K562 (cell line): ENCODE results near the gene PBX4. TPM values are rescaled to one million over a fixed set of nuclear protein-coding genes. Genes with fewer than 3 reads are reported as not detected.

Experiments used
- BRD4 ChIP-seq: fragments of 200-600 bp; sonication (generic); IDR thresholded peaks from 2 replicates; pipeline ENCODE4 v1.6.1; 2017; ENCODE audit warnings: inconsistent platforms
- CHD1 ChIP-seq: fragments of 200-600 bp; sonication (generic); IDR thresholded peaks from one replicate; pipeline ENCODE4 v1.6.1; 2012; ENCODE audit warnings: mild to moderate bottlenecking, moderate library complexity, low read length, inconsistent platforms
- ETV1 ChIP-seq: fragments of 450-650 bp; conservative IDR thresholded peaks from 2 replicates; pipeline ENCODE4 v1.6.1; 2016; ENCODE audit warnings: missing genetic modification characterization, control low read depth, low read depth, missing compliant biosample characterization
- FOXM1 ChIP-seq, 2 experiments: fragments of 450-650 bp in 1 of 2; sonication (generic) in 1 of 2; formaldehyde crosslinking in 1 of 2; IDR thresholded peaks; 2 replicates each; pipeline versions ENCODE4 v1.6.1 to v1.9.0; 2017 to 2022; ENCODE audit warnings: low read depth in 2 of 2, mild to moderate bottlenecking in 2 of 2, missing genetic modification reagents in 1 of 2, moderate library complexity in 1 of 2
- HMG20B ChIP-seq: fragments of 250-450 bp; sonication (Bioruptor Pico); IDR thresholded peaks from 2 replicates; pipeline ENCODE4 v1.5.0; 2021; ENCODE audit warnings: mild to moderate bottlenecking
- KAT2B ChIP-seq: IDR thresholded peaks from one replicate; pipeline ENCODE4 v1.6.1; 2012; ENCODE audit warnings: low read depth, mild to moderate bottlenecking, control low read depth, inconsistent platforms, low read length, moderate library complexity
- LCOR ChIP-seq: sonication (generic); formaldehyde crosslinking; IDR thresholded peaks from 2 replicates; pipeline ENCODE4 v1.8.0; 2022; ENCODE audit warnings: mild to moderate bottlenecking, missing genetic modification reagents
- MAFK ChIP-seq: IDR thresholded peaks from 2 replicates; pipeline ENCODE4 v1.6.1; 2011; ENCODE audit warnings: low read length, improper control_type of control experiment
- MTA3 ChIP-seq: fragments of 450-650 bp; formaldehyde crosslinking; IDR thresholded peaks from 2 replicates; pipeline ENCODE4 v1.6.1; 2017; ENCODE audit warnings: mild to moderate bottlenecking, borderline replicate concordance
- MTF1 ChIP-seq: fragments of 250-450 bp; sonication (Bioruptor Pico); IDR thresholded peaks from 2 replicates; pipeline ENCODE4 v1.9.0; 2021; ENCODE audit warnings: moderate library complexity, mild to moderate bottlenecking, inconsistent platforms, borderline replicate concordance
- NCOA2 ChIP-seq, 2 experiments: fragments of 450-650 bp; IDR thresholded peaks; 2 replicates each; pipeline ENCODE4 v1.6.1; 2018; ENCODE audit warnings: mild to moderate bottlenecking in 2 of 2, moderate library complexity in 1 of 2; ENCODE audit not compliant: partially characterized antibody in 2 of 2
- NCOA4 ChIP-seq: fragments of 450-650 bp; IDR thresholded peaks from 2 replicates; pipeline ENCODE4 v1.6.1; 2018; ENCODE audit warnings: mild to moderate bottlenecking; ENCODE audit not compliant: partially characterized antibody
- NCOA6 ChIP-seq: fragments of 450-650 bp; IDR thresholded peaks from 2 replicates; pipeline ENCODE4 v1.6.1; 2017; ENCODE audit warnings: mild to moderate bottlenecking
- NR4A1 ChIP-seq, 2 experiments: fragments of 250-450 bp in 1 of 2; fragments of 450-650 bp in 1 of 2; sonication (Bioruptor Pico) in 1 of 2; IDR thresholded peaks; 2 replicates each; pipeline versions ENCODE4 v1.4.0 to v1.6.1; 2016 to 2020; ENCODE audit warnings: mild to moderate bottlenecking in 2 of 2, missing compliant biosample characterization in 1 of 2, missing genetic modification characterization in 1 of 2, moderate library complexity in 1 of 2
- RBBP5 ChIP-seq: fragments of 200-600 bp; sonication (generic); IDR thresholded peaks from 2 replicates; pipeline ENCODE4 v1.6.1; 2012; ENCODE audit warnings: borderline replicate concordance, mild to moderate bottlenecking, low read length, control low read depth, inconsistent platforms; ENCODE audit not compliant: insufficient read depth, poor library complexity, severe bottlenecking
- RCOR1 ChIP-seq, 2 experiments: IDR thresholded peaks; 2 replicates each; pipeline ENCODE4 v1.6.1; 2012; ENCODE audit warnings: low read depth in 2 of 2, low read length in 2 of 2, borderline replicate concordance in 1 of 2, improper control_type of control experiment in 1 of 2
- SREBF2 ChIP-seq: sonication (generic); formaldehyde crosslinking; IDR thresholded peaks from 2 replicates; pipeline ENCODE4 v1.4.0; 2020; ENCODE audit warnings: mild to moderate bottlenecking, missing genetic modification reagents
- SRSF3 ChIP-seq: fragments of 200-400 bp; formaldehyde crosslinking; IDR thresholded peaks from 2 replicates; pipeline ENCODE4 v1.6.1; 2016; ENCODE audit warnings: mild to moderate bottlenecking, low read length, moderate library complexity; ENCODE audit not compliant: insufficient read depth
- ZC3H11A ChIP-seq: IDR thresholded peaks from 2 replicates; pipeline ENCODE4 v1.6.1; 2012; ENCODE audit warnings: low read depth, low read length, improper control_type of control experiment
- ZNF408 ChIP-seq: fragments of 250-450 bp; sonication (Bioruptor Pico); IDR thresholded peaks from 2 replicates; pipeline ENCODE4 v1.4.0; 2020; ENCODE audit warnings: low read depth, mild to moderate bottlenecking, moderate library complexity
- ZNF77 ChIP-seq: fragments of 250-450 bp; sonication (Bioruptor Pico); IDR thresholded peaks from 2 replicates; pipeline ENCODE4 v1.5.0; 2020
- ZSCAN32 ChIP-seq: fragments of 450-650 bp; formaldehyde crosslinking; IDR thresholded peaks from 2 replicates; pipeline ENCODE4 v1.4.0; 2020; ENCODE audit warnings: mild to moderate bottlenecking, moderate library complexity
- polyA plus RNA-seq, 8 experiments: library from polyadenylated mRNA; depleted of rRNA in 4 of 8; stranded (reverse) in 5 of 8; unstranded in 3 of 8; fragments of >200 nt; fragmentation: Nextera tagmentation in 2 of 8; fragmentation: Illumina TruSeq in 1 of 8; extraction: Ambion mirVana in 2 of 8; extraction: Trizol in 1 of 8; gene quantifications; 2 replicates each; pipeline versions ENCODE4 v1.2.1 to v1.2.3, GENCODE V29; 2011 to 2014; ENCODE audit warnings: inconsistent platforms in 1 of 8, missing spikeins in 1 of 8
- total RNA-seq, 7 experiments: library from RNA; depleted of rRNA in 6 of 7; stranded (reverse); fragments of >200 nt in 6 of 7; fragmentation: Illumina TruSeq in 2 of 7; extraction: Trizol in 2 of 7; gene quantifications; 2 replicates each; pipeline versions ENCODE4 v1.2.1 to v1.2.3, GENCODE V29; 2011 to 2021; ENCODE audit warnings: low replicate concordance in 1 of 7
- TF ChIP-seq, protein P1 (sequence below): sonication (generic); formaldehyde crosslinking; IDR thresholded peaks from 2 replicates; pipeline ENCODE4 v1.8.0; 2022; ENCODE audit warnings: missing genetic modification reagents, mild to moderate bottlenecking, borderline replicate concordance
- TF ChIP-seq, protein P2 (sequence below): sonication (generic); formaldehyde crosslinking; IDR thresholded peaks from 2 replicates; pipeline ENCODE4 v1.8.0; 2023; ENCODE audit warnings: mild to moderate bottlenecking, missing genetic modification reagents
- TF ChIP-seq, protein P3 (sequence below): fragments of 250-450 bp; sonication (Bioruptor Pico); IDR thresholded peaks from 2 replicates; pipeline ENCODE4 v1.8.0; 2021; ENCODE audit warnings: borderline replicate concordance, mild to moderate bottlenecking, moderate library complexity; ENCODE audit not compliant: poor library complexity, severe bottlenecking

The PBX4 gene
- total and polyA plus RNA-seq, 9 of the 15 experiments (the other 6 are each of a cell fraction or from before 2014, with no cell fraction given), result 0.11 to 3.8 (median 1.6) TPM; not detected in 1

DNA sequence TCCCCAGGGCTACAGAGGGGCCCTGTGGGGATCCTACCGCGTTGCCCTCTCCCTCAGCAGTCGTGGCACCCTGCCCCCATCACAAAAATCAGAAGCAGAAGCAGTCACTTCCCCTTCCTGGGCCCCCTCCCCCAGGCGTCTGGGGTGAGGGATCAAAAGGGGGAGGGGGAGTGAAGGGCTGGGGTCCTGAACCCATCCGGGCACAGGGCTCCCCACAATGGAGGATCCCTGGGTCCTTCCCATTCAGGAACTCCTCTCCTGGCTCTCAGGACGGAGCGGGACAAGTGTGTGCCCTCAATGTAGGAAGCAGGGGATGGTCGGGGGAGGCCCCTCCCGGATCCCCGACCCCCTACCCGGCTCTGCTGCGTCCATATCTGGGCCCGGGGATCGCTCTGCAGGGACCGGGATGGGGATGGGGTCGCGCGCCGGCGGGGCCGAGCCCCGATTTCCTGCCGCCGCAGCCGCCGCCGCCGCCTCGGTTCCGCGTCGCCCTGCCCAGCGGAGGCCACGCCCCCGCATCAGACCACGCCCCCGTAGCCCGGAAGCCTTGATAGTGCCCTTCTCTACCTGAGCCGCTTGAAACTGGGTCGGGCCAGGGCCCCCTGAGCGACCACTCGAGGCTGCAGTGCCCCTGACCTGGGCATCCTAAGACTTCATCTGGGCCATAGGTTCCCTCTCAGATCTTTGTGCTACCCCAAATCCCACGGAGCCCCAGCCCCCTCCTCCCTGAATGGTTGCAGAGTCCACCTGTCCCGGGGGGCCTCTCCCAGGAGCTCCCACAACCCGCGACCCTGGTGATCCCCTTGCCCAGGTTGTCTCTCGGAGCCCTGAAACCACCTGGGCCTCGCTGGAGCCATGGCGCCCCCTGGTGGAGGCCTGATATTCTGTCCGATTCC lies 24.9 kb upstream of the PBX4 start, which contains the start of gene GMIP (continued):
- TF ChIP-seq NCOA4 (no peak), KAT2B (no peak), ZC3H11A (no peak), ZSCAN32 (CRISPR knock-in tag) (no peak), HMG20B (CRISPR knock-in tag) (no peak), MTA3 (peak; percentile 47; the same call in 1 of the 2 replicates), CHD1 (peak; percentile 50), ETV1 (tag) (peak; percentile 25; the same call in 1 of the 2 replicates), SRSF3 (no peak), ZNF408 (CRISPR knock-in tag) (no peak), SREBF2 (no peak), NR4A1 (CRISPR knock-in tag; IDR thresholded peaks at IDR 0.05) (no peak), NR4A1 (tag; IDR thresholded peaks at IDR 0.05) (no peak), LCOR (CRISPR knock-in tag) (0 out of 2 replicates have a peak, but pooled peaks have one; percentile 17), NCOA2 (IDR thresholded peaks at IDR 0.05; ENCODE audit: partially characterized antibody in 2 of 2) (no peak), ZNF77 (CRISPR knock-in tag) (no peak), NCOA6 (no peak), RCOR1 (IDR thresholded peaks at IDR 0.05; ENCODE audit: borderline replicate concordance in 1 of 2, low read depth in 2 of 2, low read length in 2 of 2) (no peak), RBBP5 (no peak), MTF1 (CRISPR knock-in tag) (no peak), MAFK (no peak), BRD4 (peak; percentile 59; the same call in 1 of the 2 replicates), FOXM1 (IDR thresholded peaks at IDR 0.05; ENCODE audit: low read depth) (no peak), FOXM1 (CRISPR knock-in tag; IDR thresholded peaks at IDR 0.05; ENCODE audit: low read depth) (no peak)
- TF ChIP-seq, protein P1, sequence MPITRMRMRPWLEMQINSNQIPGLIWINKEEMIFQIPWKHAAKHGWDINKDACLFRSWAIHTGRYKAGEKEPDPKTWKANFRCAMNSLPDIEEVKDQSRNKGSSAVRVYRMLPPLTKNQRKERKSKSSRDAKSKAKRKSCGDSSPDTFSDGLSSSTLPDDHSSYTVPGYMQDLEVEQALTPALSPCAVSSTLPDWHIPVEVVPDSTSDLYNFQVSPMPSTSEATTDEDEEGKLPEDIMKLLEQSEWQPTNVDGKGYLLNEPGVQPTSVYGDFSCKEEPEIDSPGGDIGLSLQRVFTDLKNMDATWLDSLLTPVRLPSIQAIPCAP (CRISPR knock-in tag), result no peak
- TF ChIP-seq, protein P2, sequence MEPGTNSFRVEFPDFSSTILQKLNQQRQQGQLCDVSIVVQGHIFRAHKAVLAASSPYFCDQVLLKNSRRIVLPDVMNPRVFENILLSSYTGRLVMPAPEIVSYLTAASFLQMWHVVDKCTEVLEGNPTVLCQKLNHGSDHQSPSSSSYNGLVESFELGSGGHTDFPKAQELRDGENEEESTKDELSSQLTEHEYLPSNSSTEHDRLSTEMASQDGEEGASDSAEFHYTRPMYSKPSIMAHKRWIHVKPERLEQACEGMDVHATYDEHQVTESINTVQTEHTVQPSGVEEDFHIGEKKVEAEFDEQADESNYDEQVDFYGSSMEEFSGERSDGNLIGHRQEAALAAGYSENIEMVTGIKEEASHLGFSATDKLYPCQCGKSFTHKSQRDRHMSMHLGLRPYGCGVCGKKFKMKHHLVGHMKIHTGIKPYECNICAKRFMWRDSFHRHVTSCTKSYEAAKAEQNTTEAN (CRISPR knock-in tag), result no peak
- TF ChIP-seq, protein P3, sequence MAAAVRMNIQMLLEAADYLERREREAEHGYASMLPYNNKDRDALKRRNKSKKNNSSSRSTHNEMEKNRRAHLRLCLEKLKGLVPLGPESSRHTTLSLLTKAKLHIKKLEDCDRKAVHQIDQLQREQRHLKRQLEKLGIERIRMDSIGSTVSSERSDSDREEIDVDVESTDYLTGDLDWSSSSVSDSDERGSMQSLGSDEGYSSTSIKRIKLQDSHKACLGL (CRISPR knock-in tag), result no peak
